H9 (cell line): ENCODE results near the gene EBPL. TPM values are rescaled to one million over a fixed set of nuclear protein-coding genes. Genes with fewer than 3 reads are reported as not detected.

ENCODE experiments used
- DNase-seq: peaks from one replicate; pipeline ENCODE4 v3.0.0-alpha.2; 2017
- H2AFZ ChIP-seq: one replicate; pipeline ENCODE4 v1.6.1; 2013; ENCODE audit warnings: mild to moderate bottlenecking, low read length, control low read depth, moderate library complexity
- H2AK5ac ChIP-seq: 2 replicates; pipeline ENCODE4 v1.6.1; 2013; ENCODE audit warnings: low read length, control low read depth, mixed read lengths; ENCODE audit not compliant: insufficient read length
- H2BK120ac ChIP-seq: one replicate; pipeline ENCODE4 v1.6.1; 2013; ENCODE audit warnings: low read depth, mild to moderate bottlenecking, low read length, control low read depth, inconsistent platforms; ENCODE audit not compliant: poor library complexity, severe bottlenecking
- H2BK12ac ChIP-seq: 2 replicates; pipeline ENCODE4 v1.6.1; 2013; ENCODE audit warnings: low read length, control low read depth, mixed read lengths, low read depth; ENCODE audit not compliant: insufficient read length
- H2BK15ac ChIP-seq: 2 replicates; pipeline ENCODE4 v1.6.1; 2013; ENCODE audit warnings: low read depth, low read length, control low read depth
- H2BK20ac ChIP-seq: one replicate; pipeline ENCODE4 v1.6.1; 2013; ENCODE audit warnings: low read depth, mild to moderate bottlenecking, low read length, control low read depth, inconsistent platforms; ENCODE audit not compliant: poor library complexity, severe bottlenecking
- H2BK5ac ChIP-seq: 2 replicates; pipeline ENCODE4 v1.6.1; 2013; ENCODE audit warnings: low read length, control low read depth, mixed read lengths; ENCODE audit not compliant: insufficient read length
- H3K14ac ChIP-seq: 2 replicates; pipeline ENCODE4 v1.6.1; 2013; ENCODE audit warnings: low read length, control low read depth; ENCODE audit not compliant: insufficient read depth
- H3K18ac ChIP-seq: 2 replicates; pipeline ENCODE4 v1.6.1; 2013; ENCODE audit warnings: low read depth, mild to moderate bottlenecking, mixed read lengths, low read length, control low read depth; ENCODE audit not compliant: insufficient read length
- H3K23ac ChIP-seq: 2 replicates; pipeline ENCODE4 v1.6.1; 2013; ENCODE audit warnings: low read length, control low read depth, mixed read lengths, low read depth; ENCODE audit not compliant: insufficient read length
- H3K23me2 ChIP-seq: 2 replicates; pipeline ENCODE4 v1.6.1; 2013; ENCODE audit warnings: low read depth, mild to moderate bottlenecking, mixed read lengths, low read length, control low read depth; ENCODE audit not compliant: insufficient read length, poor library complexity, severe bottlenecking
- H3K27ac ChIP-seq: 2 replicates; pipeline ENCODE4 v1.5.1; 2013; ENCODE audit warnings: low read length, control low read depth, mixed read lengths, low read depth; ENCODE audit not compliant: insufficient read length
- H3K27me3 ChIP-seq: 2 replicates; pipeline ENCODE4 v1.6.1; 2013; ENCODE audit warnings: low read length, control low read depth, inconsistent platforms; ENCODE audit not compliant: insufficient read depth
- H3K4ac ChIP-seq: 2 replicates; pipeline ENCODE4 v1.6.1; 2013; ENCODE audit warnings: low read depth, mild to moderate bottlenecking, control low read depth, inconsistent platforms, low read length, moderate library complexity
- H3K4me1 ChIP-seq: 2 replicates; pipeline ENCODE4 v1.6.1; 2013; ENCODE audit warnings: low read length, control low read depth, inconsistent platforms; ENCODE audit not compliant: insufficient read depth
- H3K4me2 ChIP-seq: 2 replicates; pipeline ENCODE4 v1.6.1; 2013; ENCODE audit warnings: low read length, control low read depth, mixed read lengths; ENCODE audit not compliant: insufficient read length, insufficient read depth
- H3K56ac ChIP-seq: 2 replicates; pipeline ENCODE4 v1.6.1; 2013; ENCODE audit warnings: low read depth, mild to moderate bottlenecking, mixed read lengths, low read length, control low read depth; ENCODE audit not compliant: insufficient read length
- H3K79me1 ChIP-seq: 2 replicates; pipeline ENCODE4 v1.6.1; 2013; ENCODE audit warnings: low read depth, mild to moderate bottlenecking, moderate library complexity, low read length, control low read depth, inconsistent platforms; ENCODE audit not compliant: insufficient read depth, poor library complexity, severe bottlenecking
- H3K79me2 ChIP-seq: 2 replicates; pipeline ENCODE4 v1.6.1; 2013; ENCODE audit warnings: low read length, control low read depth, inconsistent platforms; ENCODE audit not compliant: insufficient read depth
- H3K9ac ChIP-seq: 2 replicates; pipeline ENCODE4 v1.6.1; 2013; ENCODE audit warnings: low read length, control low read depth, mixed read lengths; ENCODE audit not compliant: insufficient read length; ENCODE audit errors: extremely low read depth
- H3K9me3 ChIP-seq: one replicate; pipeline ENCODE4 v1.6.1; 2013; ENCODE audit warnings: low read depth, low read length, inconsistent platforms; ENCODE audit not compliant: control insufficient read depth
- H3T11ph ChIP-seq: one replicate; pipeline ENCODE4 v1.6.1; 2013; ENCODE audit warnings: mild to moderate bottlenecking, low read length, control low read depth, inconsistent platforms
- H4K20me1 ChIP-seq: one replicate; pipeline ENCODE4 v1.6.1; 2013; ENCODE audit not compliant: control insufficient read depth, insufficient read length, insufficient read depth
- H4K5ac ChIP-seq: 2 replicates; pipeline ENCODE4 v1.6.1; 2013; ENCODE audit warnings: low read depth, mild to moderate bottlenecking, mixed read lengths, low read length, control low read depth; ENCODE audit not compliant: insufficient read length
- H4K8ac ChIP-seq: replicated peaks from 2 replicates; pipeline ENCODE4 v1.6.1; 2013; ENCODE audit warnings: low read length, control low read depth, mixed read lengths, low read depth; ENCODE audit not compliant: insufficient read length
- H4K91ac ChIP-seq: 2 replicates; pipeline ENCODE4 v1.6.1; 2013; ENCODE audit warnings: low read depth, mild to moderate bottlenecking, moderate library complexity, mixed read lengths, low read length, control low read depth; ENCODE audit not compliant: insufficient read length
- H3K27ac Mint-ChIP-seq, 3 experiments: 2 replicates in 2 of 3; 3 replicates in 1 of 3; pipeline ENCODE4 v1.8.0; 2020 to 2021; ENCODE audit warnings: mixed read lengths in 3 of 3, mild to moderate bottlenecking in 1 of 3, moderate library complexity in 1 of 3
- H3K27me3 Mint-ChIP-seq: 2 replicates; pipeline ENCODE4 v1.8.0; 2021; ENCODE audit warnings: low read depth, mild to moderate bottlenecking, moderate library complexity, mixed read lengths
- H3K36me3 Mint-ChIP-seq, 3 experiments: 2 replicates in 2 of 3; 3 replicates in 1 of 3; pipeline ENCODE4 v1.8.0; 2020 to 2021; ENCODE audit warnings: low read depth in 3 of 3, mixed read lengths in 3 of 3; ENCODE audit not compliant: insufficient read depth in 1 of 3
- H3K4me1 Mint-ChIP-seq, 2 experiments: 2 replicates each; pipeline ENCODE4 v1.8.0; 2020; ENCODE audit warnings: mixed read lengths in 2 of 2
- H3K4me3 Mint-ChIP-seq, 2 experiments: 2 replicates in 1 of 2; 3 replicates in 1 of 2; pipeline ENCODE4 v1.8.0; 2020 to 2021; ENCODE audit warnings: mild to moderate bottlenecking in 2 of 2, mixed read lengths in 2 of 2, moderate library complexity in 1 of 2
- H3K9me3 Mint-ChIP-seq, 2 experiments: 2 replicates in 1 of 2; 3 replicates in 1 of 2; pipeline ENCODE4 v1.8.0; 2020; ENCODE audit warnings: mild to moderate bottlenecking in 2 of 2, mixed read lengths in 2 of 2, moderate library complexity in 1 of 2
- CTCF ChIP-seq: fragments of 200-600 bp; sonication (generic); conservative IDR thresholded peaks from 3 replicates; pipeline ENCODE4 v1.8.0; 2021; ENCODE audit warnings: antibody characterized with exemption, mild to moderate bottlenecking
- WGBS: extraction: QIAGEN DNeasy Blood & Tissue Kit; methylation state at CpG from one replicate; pipeline ENCODE4 v1.1.7; 2013; ENCODE audit warnings: missing lambda C conversion rate, low lambda C conversion rate, mixed read lengths; ENCODE audit not compliant: insufficient read length; ENCODE audit errors: extremely low coverage; 5-methylcytosine and 5-hydroxymethylcytosine counted together
- total RNA-seq: library from RNA; stranded (reverse); gene quantifications from 2 replicates; pipeline ENCODE4 v1.2.1, GENCODE V29; 2021

Gene EBPL
- total RNA-seq, 1 experiment from 2014 or later, result 65.9 TPM

DNA sequence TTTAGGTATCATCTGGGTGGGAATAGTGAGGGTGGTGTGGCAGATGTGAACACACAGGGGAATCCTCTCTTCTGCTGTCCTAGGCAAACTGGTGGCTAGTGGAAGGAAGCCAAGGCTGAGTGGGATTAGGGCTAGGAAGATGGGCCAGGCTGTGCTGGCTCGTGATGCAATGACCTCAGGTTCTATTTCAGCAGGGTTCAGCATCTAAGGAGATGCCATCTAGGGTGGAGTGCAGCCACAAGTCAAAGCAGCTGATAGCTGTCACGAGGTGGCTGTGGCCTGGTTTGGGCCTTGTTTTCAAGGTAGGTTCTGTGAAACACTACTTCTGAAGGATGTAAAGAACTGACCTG, 41.3 kb downstream of the EBPL start:
- H3K4me1 ChIP-seq, result no peaks in the 10 kb centered on the region; the same call in 1 of the 2 replicates
- H3K4ac ChIP-seq, result no peak overlapping the region
- H2BK12ac ChIP-seq, result no peak overlapping the region
- no peak overlapping the region for H3K4me2 ChIP-seq
- H3K27me3 ChIP-seq, result no peaks in the 10 kb centered on the region
- no peak for DNase-seq
- no peak overlapping the region for H2AFZ ChIP-seq
- H2BK120ac ChIP-seq, result no peak overlapping the region
- Mint-ChIP-seq H3K4me3 (no peak overlapping the region), H3K27me3 (no peaks in the 10 kb centered on the region), H3K4me1 (peaks cover 2 to 8% of the 10 kb centered on the region in 2 experiments), H3K27ac (no peak overlapping the region), H3K36me3 (peaks cover 0 to 4% (median 0%) of the 10 kb centered on the region in 3 experiments; a peak in 1 of 7 replicates), H3K9me3 (no peaks in the 10 kb centered on the region; a peak in 1 of 5 replicates)
- no peak overlapping the region for H4K91ac ChIP-seq
- H4K5ac ChIP-seq, result no peak overlapping the region
- no peaks in the 10 kb centered on the region for H4K20me1 ChIP-seq
- H3K23me2 ChIP-seq, result no peaks in the 10 kb centered on the region
- no peak overlapping the region for H3K14ac ChIP-seq
- H3K27ac ChIP-seq, result no peak overlapping the region
- H3K56ac ChIP-seq, result no peak overlapping the region
- no peaks in the 10 kb centered on the region for H3K79me2 ChIP-seq
- no peaks in the 10 kb centered on the region for H3K79me1 ChIP-seq
- H2AK5ac ChIP-seq, result no peak overlapping the region
- no peak overlapping the region for H2BK20ac ChIP-seq
- TF ChIP-seq CTCF, result no peak
- H3K18ac ChIP-seq, result no peak overlapping the region
- no peaks in the 10 kb centered on the region for H3K9me3 ChIP-seq
- no peak overlapping the region for H3T11ph ChIP-seq
- no peak overlapping the region for H3K23ac ChIP-seq
- no peak overlapping the region for H2BK15ac ChIP-seq
- no peak overlapping the region for H2BK5ac ChIP-seq
- no peak overlapping the region for H4K8ac ChIP-seq
- no peak overlapping the region for H3K9ac ChIP-seq
- WGBS, result no CpG with 5 or more reads among the region's 2 CpGs
